Stimulated activated CD4-positive, alpha-beta T cell treated with anti-CD3 and anti-CD28 coated beads, Interleukin-15, amount 100 ng/mL, for 24 hours (primary cell): ENCODE results near the gene ATF5.
A peak's percentile ranks its signal among the peaks of the same experiment; 100 is the strongest.

Experiments used
- DNase-seq: peaks from one replicate; pipeline ENCODE4 v3.0.0-alpha.2; 2020

The ATF5 gene

DNA sequence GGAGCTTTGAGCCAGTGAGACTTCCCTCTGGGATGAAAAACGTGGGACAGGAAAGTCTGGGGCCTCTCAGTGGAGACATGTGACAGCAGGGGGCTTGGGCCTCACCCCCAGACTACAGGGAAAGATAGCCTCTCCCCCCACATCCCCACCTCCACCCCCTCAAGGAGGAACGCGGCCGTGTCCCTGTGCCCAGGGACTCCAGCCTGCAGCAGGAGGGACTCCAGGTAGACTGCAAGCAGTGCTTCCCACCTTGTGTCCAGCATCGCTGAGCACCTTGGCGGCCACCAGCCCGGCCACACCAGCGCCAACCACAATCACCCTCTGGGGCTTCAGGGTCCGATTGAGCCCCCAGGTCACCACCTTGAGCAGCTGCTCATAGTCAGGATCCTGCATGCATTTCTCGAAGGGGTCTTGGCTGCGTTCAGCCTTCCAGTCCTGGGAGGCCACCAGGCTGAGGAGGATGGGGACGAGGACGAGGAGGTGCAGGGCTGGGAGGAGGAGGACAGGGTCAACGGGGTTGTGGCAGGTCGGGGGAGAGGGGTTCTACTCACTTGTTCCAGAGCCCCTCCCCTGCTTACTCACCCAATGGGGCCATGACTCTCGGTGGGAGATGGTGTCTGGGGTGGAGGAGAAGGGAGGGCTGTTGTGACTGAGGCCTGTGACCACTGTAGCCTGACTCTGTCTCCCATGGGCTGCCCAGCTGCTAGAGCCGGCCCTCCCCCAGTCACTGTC, 33.3 kb upstream of the ATF5 start:
- peak; percentile 63 for DNase-seq

DNA sequence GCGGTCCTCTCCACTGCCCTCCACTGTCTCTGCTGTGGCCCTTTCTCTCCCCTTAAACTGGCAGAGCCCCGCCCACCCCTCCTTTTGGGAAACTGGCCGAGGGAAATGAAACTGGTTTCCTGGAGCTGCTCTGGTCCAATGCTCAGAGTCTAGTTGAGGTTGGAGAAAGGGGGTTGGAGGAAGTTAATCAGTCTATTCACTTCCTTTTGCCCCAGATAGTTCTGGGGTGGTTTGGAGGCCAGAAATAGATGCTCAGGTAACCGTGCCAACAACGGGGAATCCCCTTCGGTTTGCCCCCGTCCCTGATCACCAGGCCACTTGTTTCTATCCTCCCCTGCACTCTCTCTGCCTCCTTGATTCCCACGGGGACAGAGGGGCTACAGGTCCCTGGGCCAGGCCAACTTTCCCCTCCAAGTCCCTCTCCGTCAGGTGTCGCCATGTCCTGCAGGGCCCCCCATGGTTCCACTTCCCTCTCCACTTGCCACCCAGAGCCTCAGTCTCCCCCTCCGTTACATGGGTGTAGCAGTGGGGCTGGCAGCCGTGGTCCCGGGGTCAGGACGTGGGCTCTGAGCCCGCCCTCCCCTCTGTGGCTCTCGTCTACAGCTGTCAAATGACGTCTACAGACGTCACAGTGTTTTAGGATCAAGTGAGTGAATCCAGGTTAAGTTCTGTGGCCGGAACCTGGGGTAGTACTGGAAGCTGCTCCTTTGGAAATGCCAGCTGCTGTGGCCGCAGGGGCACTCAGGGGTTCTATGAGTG, 32.0 kb upstream of the ATF5 start, which contains the start of gene IL4I1:
IL4I1 (minus strand) TSS at position 25 of the 759 bp plus-strand sequence. CDS start 727 bp downstream, outside the sequence.
- peak; percentile 78 for DNase-seq

DNA sequence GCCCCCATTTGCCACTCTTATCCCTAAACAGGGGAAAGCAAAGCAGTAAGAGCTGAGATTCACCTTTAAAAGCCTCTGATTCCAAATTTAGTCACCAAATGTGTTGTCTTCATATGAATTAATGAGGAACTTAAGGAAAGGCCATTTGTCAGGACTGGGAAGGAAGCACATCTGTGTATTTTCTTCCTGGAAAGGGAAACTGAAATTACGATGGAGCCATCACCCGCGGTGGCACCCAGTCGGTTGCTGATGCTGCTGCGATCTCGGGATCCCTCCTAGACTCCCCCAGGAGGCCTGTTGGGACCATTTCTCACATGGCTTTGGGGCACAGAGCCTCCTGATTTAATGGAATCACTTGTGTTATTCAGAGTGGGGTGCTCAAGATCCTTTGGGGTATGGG, 24.9 kb upstream of the ATF5 start:
- DNase-seq: no peak

DNA sequence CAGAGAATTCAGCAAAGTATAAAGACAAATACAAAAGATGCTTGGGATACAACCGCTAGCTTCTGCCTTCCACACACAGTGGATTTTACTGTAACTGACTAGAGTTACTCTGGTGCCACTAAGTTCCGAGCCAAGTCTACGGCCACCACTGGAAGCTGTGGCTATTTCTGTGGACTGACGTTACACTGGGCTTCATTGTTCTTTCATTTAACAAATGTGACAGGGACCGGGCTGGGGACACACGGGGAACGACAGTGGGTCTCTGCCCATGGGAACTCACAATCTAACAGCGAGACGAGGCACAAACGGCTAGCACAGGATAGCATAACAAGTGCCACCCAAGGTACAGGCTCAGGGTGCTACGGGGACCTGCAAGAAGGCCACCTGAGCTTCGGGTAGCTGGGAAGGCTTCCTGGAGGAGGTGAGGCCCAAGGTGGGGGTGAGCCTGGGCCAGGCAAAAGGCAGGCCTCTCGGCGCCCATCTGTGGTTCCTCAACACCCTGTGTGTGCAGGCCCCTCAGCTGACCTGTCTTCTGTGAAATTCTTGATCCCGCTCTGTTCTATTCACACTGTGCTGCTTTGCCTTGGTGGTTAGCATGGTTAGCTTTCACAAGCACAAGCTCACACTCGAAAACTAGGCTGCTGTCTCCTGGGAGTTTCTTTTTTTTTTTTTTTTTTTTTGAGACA, 22.0 kb upstream of the ATF5 start:
- DNase-seq: no peak

DNA sequence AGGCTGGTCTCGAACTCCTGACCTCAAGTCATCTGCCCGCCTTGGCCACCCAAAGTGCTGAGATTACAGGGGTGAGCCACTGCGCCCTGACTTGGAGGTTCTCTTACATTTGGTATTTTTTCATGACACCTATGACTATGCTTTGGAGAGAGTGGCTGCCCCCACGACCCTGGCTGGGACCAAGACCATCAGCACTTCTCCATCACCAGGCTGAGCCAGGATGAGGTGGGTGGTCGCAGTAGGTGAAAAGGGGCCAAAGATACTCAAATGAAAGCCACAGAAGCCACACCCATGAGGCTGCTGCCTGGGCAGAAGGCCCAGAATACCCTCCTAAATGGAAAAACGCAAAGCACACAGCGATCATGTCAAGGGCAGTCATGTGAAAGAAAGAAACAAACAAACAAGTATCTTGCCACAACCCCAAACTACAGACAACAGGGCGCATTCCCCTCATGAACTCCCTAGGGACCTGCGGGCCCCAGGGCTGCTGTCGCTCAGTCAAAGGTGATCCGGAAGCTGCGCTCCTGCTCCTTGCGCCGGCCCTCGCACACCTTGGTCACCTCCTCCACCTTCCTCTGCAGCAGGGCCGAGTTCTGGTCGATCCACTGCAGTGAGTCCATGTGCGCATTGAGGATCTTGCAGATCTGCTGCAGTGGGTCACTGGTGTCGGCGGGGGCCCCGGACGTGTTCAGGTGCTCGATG, 21.1 kb upstream of the ATF5 start:
- no peak for DNase-seq

DNA sequence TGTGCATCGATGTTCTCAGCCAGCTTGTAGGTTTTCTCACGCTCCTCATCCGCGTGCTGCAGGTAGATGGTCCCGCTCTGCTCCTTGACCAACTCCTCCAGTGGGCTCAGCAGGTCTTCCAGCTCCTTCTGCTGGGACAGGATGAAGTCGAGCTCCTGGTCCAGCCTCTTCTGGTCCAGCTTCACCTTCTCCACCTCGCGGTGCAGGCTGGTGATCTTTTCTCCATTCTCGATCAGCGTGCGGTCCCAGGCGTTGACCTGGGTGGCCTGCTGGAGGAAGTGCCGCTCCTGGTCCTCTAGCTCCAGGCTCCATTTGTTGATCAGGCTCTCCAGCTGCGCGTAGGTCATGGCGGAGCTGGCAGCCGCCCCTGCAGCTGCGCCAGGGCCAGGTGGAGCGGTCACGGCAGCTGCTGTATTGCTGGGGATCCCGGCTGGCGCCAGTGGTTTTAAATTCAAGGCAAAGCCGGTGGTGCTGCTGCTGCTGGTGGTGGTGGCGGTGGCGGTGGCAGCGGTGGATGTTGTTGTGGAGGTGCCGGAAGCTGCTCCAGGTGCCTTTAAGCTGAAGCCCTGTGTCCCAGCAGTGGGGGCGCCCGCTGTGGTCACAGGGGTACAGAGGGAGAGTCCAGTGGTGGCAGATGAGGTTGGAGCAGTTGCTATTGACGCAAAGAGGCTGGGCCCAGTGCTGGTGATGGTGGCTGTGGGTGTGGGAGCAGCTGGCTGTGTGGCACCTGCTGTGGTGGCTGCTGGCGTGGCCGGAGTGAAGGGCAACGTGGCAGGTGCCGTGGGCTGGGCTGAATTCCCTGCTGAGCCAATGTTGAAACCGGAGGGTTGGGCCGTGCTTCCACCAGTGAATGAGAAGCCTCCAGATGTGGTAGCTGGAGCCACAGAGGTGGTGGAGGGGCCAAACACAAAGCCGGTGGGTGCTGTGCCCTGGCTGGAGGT, 20.3 kb upstream of the ATF5 start:
- DNase-seq: no peak

DNA sequence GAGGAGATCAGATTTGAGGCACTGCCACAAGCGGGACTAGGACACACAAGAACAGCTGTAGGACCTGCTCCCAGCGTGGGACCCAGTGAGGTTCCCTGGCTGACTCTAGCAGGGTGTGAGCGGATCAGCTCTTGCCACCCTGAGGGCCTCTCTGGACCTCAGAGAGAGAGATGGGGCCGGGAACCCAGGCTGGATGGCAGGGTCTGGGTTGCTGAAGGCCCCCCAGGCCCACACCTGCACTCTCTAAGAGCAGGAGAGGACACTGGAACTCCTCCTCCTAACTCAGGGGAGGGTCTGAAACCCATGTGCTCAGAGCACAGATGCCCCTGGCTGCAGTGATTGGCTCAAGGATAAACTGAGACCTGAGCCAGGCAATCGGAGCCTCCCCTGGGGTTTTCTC, 18.8 kb upstream of the ATF5 start:
- no peak for DNase-seq

DNA sequence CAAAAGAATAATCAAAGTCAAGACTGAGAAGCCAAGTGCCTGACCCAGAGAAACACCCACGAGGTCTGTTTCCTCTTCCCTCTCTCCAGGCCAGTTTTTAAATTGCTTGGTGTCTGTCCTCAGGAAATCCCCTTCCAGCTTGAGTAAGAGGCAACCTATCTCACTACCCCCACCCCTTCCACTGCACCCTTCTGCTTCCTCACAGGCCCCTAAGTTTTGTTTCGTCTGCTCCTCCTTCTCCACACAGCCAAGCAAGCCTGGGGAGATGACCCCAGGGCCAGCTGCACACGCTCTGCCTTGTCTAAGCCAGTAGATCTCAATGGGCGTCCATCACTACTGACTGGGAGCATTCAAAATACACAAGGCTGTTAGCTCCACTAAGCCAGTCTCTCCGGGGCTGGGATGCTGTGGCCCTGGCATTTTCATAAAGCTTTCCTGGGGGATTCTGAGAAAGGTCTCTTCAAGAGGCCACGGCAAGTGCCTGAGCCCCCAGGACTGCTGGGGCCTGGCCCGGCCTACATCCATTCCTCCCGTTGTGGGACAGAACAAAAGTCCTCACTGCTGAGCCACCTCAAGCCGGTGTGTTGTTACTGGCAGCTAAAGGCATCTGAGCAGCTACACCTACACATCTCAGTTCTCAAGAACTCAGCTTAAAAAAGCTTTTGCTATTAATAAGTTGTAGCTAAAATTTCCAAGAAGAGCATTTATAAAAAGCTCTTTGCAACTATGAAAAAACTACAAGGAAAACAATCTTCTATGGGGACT, 17.4 kb upstream of the ATF5 start:
- DNase-seq: peak; percentile 57

DNA sequence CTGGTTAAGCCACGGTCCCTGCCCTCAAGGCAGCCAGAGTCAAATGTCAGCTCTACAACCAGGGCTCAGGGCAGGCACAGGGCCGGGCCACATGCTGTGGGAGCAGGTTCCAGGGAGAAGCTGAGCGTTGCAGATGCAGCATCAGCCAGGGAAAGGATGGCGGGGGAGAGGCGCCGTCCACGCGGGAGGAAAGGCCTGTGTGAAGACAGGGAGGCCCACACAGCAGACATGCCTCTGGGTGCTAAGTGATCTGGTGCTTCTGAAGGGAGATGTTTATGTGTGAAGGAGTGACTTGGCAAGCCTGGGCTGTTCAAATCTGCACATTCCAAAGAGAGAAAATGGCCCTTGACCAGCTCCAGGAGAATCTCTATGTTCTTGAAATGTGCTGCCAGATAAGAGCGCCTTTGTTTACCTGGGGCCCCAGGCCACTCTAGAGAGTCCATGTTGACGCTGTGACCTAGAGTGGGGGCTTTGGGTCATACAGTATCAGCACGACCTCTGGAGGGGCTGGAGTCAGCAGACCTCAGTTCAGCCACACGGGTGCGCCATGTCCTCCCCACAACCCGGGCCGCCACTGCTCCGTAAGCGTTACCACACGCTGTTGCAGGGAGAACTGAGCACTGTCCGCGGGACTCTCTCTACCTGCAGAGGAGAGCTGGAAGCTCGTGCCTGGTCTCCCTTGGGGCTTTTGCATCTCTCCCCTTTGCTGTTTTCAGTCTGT, 15.9 kb upstream of the ATF5 start:
- DNase-seq: no peak

DNA sequence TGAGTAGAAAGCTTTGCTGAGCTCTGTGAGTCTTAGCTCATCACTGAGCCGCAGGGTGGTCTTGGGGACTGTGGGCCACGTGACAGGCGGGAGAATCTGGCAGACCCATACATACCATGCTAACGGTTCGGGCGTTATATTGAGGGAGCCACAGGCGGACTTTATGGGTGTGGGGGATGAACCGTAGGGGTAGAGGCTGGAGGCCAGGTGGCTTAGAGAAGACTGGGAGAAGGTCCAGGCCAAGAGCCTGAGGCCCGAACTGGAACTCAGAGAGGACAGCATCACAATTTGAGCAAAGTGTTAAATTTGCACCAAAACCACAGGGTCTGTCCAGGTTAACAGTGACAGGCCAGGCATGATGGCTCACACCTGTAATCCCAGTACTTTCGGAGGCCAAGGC, 15.3 kb upstream of the ATF5 start:
- no peak for DNase-seq

DNA sequence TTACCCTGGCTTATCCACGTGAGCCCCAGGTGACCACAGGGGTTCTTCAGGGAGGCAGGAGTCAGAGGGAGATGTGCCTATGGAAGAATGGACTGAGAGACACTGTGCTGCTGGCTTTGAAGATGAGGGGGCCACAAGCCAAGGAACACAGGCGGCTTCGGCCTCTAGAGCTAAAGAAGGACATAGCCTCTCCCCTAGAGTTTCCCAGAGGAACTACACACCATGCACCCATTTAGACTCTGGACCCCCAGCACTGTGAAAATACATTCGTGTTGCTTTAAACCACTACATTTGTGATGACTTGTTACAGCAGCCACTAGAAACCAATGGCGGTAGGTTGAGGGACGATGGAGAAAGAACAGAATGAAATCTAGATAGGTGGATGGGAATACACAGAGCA, 13.7 kb upstream of the ATF5 start:
- DNase-seq: no peak

DNA sequence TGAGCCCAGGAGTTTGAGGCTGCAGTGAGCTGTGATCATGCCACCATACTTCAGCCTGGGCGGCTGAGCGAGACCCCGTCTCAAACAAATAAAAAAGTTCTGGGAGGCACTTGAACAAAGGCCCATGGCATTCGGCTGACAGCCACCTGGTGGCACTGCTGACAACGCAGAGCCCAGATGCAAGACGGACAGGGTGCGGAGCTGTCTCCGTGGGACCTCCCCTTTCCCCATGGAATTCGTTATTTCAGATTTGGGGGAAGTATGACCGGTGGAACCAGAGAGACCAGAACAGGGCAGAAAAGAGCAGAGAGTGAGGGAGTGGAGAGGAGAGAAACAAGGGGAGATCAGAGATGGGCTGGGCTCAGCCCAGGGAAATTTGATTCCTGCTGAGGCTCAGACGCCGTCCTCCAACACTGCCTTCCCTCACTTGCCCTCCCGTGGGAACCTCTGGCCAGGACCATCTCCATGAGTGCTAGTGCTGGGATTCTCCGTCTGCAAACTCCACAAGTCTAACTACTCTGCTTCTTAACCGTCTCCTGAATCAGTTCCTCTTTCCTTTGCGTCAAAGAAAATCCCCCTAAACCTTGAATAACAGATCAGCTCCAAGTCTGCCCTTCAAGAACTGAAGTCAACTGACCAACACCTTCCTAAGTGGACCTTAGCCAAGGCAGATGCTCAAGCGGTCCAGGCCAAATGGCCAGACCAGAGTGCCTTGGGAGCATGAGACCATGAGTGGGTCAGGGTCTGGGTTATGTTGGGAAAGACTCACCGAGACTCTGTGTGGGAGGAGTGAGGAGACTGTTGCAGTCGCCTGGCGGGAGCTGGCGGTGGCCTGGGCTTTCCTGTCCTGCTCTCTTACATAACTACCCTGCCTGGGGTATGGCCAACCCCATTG, 11.9 kb upstream of the ATF5 start:
- no peak for DNase-seq

DNA sequence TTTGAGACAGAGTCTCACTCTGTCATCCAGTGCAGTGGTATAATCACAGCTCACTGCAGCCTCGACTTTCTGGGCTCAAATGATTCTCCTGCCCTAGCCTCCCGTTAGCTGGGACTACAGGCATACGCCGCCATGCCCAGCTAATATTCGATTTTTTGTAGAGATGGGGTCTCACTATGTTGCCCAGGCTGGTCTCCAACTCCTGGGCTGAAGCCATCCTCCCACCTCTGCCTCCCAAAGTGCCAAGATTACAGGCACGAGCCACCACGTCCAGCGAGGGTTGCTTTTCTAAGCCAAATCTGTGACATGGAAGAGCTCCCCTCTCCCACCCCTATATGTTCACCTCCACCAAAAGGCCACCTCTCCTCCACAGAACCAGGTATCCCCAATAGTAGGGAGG, 10.9 kb upstream of the ATF5 start:
- no peak for DNase-seq

DNA sequence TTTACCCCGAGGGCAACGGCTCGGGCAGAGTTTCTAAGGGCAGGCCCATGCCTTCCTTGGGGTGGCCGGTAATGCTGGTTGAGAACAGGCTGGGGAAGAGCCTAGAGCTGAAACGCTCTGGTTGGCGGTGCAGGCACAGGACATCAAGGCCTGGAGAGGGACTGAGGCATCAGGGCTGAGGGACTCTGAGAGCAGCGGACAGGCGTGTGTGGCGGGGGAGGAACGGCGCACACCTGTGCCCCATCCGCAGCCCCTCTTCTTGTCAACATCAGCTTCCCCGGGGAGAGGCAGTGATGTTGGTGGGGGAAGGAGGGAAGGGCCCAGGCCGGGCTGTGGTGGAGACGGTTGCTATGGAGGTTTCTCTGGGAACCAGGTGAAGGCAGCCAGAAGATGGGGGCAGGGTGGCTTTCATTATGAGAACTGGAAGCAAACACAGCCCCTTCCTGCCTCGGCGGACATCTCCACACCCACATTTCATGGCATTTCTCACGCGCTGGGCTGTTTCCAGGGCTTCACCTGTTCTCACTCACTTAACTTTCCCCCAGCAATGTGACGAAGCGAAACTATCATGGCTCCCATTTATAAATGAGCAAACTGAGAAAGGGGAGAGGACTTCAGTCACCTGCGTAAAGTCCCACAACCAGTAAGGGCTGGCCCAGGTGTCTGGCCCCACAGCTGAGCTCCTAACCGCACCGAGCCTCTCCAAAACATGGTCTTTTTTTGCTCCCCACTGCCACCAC, 8.2 kb upstream of the ATF5 start:
- no peak for DNase-seq

DNA sequence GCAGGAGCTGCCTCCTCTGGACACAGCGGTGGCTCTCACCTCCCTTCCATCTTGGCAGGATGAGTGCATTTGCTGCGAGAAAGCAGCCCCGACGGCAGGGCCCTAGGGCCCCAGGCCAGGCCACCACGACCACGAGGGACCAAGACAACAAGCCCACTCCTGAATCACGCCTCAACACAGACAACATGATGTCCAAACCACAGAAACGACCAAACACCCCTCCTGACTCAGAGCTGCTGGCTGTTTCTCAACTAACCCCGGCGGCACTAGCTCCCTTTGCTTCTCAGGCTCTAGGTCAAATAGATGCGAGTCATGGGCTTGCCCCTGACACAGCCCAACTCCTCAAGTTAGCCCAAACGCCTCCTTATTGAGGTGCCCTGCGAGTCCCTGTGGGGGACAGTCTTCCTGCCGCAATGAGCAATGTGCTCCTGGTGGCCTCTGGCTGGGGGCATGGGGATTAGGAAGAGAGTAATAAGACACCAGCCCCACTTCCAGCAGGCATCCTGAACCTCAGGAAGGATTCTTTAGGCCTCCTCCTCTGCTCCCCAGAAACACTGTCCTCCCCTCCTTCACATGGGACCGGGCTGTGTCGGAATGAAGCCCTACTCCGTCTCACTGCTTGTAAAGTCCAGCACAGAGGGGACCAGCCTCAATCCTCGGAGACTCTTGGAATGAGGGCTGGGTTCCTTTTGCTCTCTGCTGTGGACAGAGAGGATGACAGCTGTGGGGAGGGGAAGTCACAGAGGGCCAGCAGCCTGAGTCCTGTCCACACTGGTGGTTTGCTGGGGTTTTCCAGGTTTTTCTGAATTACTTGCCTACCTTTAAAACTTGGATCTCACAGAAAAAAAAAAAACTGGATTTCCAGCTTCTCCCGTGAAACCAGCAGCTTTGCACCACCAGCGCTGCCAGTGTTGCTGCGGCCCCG, 6.9 kb upstream of the ATF5 start:
- no peak for DNase-seq

DNA sequence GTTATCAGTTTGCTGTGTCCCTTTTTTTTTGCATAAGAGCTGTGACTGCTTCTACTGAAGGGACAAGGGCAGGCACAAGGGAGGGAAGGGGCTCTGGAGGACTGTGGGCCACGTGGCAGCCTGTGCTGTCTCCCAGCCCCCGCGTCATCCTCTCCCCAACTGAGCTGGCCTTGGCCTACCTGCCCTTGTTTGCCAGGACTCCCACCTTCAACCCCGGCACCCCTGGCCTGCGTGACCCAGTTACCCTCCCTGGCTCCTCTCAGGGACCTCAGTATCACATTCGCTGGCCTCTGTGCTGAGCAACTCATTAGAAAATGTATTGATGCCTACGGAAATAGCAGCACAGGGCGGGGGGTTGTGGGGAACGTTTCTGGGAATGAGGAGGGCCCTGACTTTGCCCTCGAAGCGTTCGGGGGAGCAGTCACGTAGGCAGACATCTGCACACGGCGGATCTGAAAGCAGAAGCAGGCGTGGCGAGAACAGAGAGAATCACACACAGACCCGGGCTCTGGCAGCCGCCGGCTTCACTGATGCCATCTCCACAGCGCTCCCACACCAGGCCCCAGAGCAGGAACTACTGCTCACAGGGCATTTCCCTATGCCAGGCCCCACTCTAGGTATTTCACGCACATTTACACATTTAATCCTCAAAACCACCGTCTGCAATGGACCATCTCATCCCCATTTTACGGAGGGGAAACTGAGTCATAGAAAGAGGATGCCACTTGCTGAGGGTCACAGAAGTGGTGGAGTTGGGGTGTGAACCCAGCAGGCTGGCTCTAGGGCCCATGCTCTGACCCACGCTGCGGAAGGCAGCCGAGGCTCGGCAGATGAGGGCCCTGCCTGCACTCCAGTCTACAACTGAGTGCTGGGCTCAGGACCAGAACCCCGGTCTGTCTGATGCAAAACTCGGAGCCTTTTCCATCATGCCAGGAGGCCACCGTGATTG, 5.7 kb upstream of the ATF5 start:
- DNase-seq: no peak
